GM12878 (cell line): ENCODE data around the gene EIF1AD. TPM values are rescaled to one million over a fixed set of nuclear protein-coding genes. Genes with fewer than 3 reads are reported as not detected.

Experiments used
- BACH1 ChIP-seq: fragments of 450-650 bp; IDR thresholded peaks from 2 replicates; pipeline ENCODE4 v1.6.1; 2017; ENCODE audit warnings: mild to moderate bottlenecking, borderline replicate concordance
- CHD2 ChIP-seq: IDR thresholded peaks from 2 replicates; pipeline ENCODE4 v1.6.1; 2011; ENCODE audit warnings: low read depth, low read length, improper control_type of control experiment, borderline replicate concordance
- CTCF ChIP-seq, 3 experiments: IDR thresholded peaks in 2 of 3; conservative IDR thresholded peaks in 1 of 3; 2 replicates each; pipeline ENCODE4 v1.5.1; 2011; ENCODE audit warnings: low read depth in 3 of 3, low read length in 3 of 3, mild to moderate bottlenecking in 3 of 3, control low read depth in 2 of 3, moderate library complexity in 2 of 3, inconsistent platforms in 1 of 3, mixed read lengths in 1 of 3; ENCODE audit not compliant: control insufficient read depth in 2 of 3, insufficient read depth in 1 of 3; ENCODE audit errors: extremely low read depth in 1 of 3
- ETV6 ChIP-seq, 2 experiments: fragments of 450-650 bp in 1 of 2; IDR thresholded peaks in 1 of 2; conservative IDR thresholded peaks in 1 of 2; 2 replicates each; pipeline ENCODE4 v1.6.1; 2014; ENCODE audit warnings: antibody characterized with exemption in 1 of 2, borderline replicate concordance in 1 of 2, low read depth in 1 of 2, mild to moderate bottlenecking in 1 of 2, moderate library complexity in 1 of 2
- HDGF ChIP-seq: fragments of 450-650 bp; IDR thresholded peaks from 2 replicates; pipeline ENCODE4 v1.6.1; 2016; ENCODE audit warnings: antibody characterized with exemption
- IRF5 ChIP-seq: fragments of 450-650 bp; IDR thresholded peaks from 2 replicates; pipeline ENCODE4 v1.6.1; 2017; ENCODE audit warnings: borderline replicate concordance
- RCOR1 ChIP-seq: conservative IDR thresholded peaks from 2 replicates; pipeline ENCODE4 v1.6.1; 2012; ENCODE audit warnings: low read depth, low read length, improper control_type of control experiment
- SUZ12 ChIP-seq: fragments of 200-600 bp; sonication (generic); IDR thresholded peaks from one replicate; pipeline ENCODE4 v1.6.1; 2018; ENCODE audit warnings: antibody characterized with exemption, mild to moderate bottlenecking; ENCODE audit not compliant: unreplicated experiment
- USF1 ChIP-seq: IDR thresholded peaks from 2 replicates; pipeline ENCODE4 v1.6.1; 2011; ENCODE audit warnings: borderline replicate concordance, low read depth, mild to moderate bottlenecking, moderate library complexity, mixed read lengths, low read length; ENCODE audit not compliant: insufficient read depth; ENCODE audit errors: extremely low read length
- WRNIP1 ChIP-seq: IDR thresholded peaks from 2 replicates; pipeline ENCODE4 v1.6.1; 2011; ENCODE audit warnings: low read depth, low read length, improper control_type of control experiment, borderline replicate concordance
- polyA plus RNA-seq, 11 experiments: library from polyadenylated mRNA; depleted of rRNA in 4 of 11; unstranded in 6 of 11; stranded (reverse) in 5 of 11; fragments of >200 nt; fragmentation: Nextera tagmentation in 4 of 11; fragmentation: Illumina TruSeq in 1 of 11; extraction: Ambion mirVana in 4 of 11; extraction: Trizol in 1 of 11; gene quantifications; 1 replicate in 1 of 11; 2 replicates in 10 of 11; pipeline versions ENCODE4 v1.2.1 to v1.2.3, GENCODE V29; 2011 to 2016; ENCODE audit warnings: inconsistent platforms in 2 of 11, missing spikeins in 2 of 11, low read depth in 1 of 11
- total RNA-seq, 4 experiments: library from RNA; depleted of rRNA in 3 of 4; stranded (reverse); fragments of >200 nt in 3 of 4; fragmentation: Illumina TruSeq in 1 of 4; extraction: Trizol in 1 of 4; gene quantifications; 2 replicates each; pipeline versions ENCODE4 v1.2.1 to v1.2.3, GENCODE V29; 2013 to 2021

EIF1AD gene
- total and polyA plus RNA-seq, 10 of the 15 experiments (the other 5 are each of a cell fraction or from before 2014, with no cell fraction given): 31.6 to 56.8 (median 39.5) TPM

- TF ChIP-seq USF1 (no peak), SUZ12 (no peak), CHD2 (no peak), IRF5 (no peak), ETV6 (conservative IDR thresholded peaks at IDR 0.05 in 1 of 2, IDR thresholded peaks at IDR 0.05 in 1 of 2; ENCODE audit: borderline replicate concordance in 1 of 2, low read depth in 1 of 2) (no peak), CTCF (IDR thresholded peaks at IDR 0.05 in 2 of 3, conservative IDR thresholded peaks at IDR 0.05 in 1 of 3; ENCODE audit: control insufficient read depth in 2 of 3, extremely low read depth in 1 of 3, insufficient read depth in 1 of 3, low read depth in 3 of 3, low read length in 3 of 3) (no peak), WRNIP1 (no peak), HDGF (no peak), RCOR1 (no peak), BACH1 (no peak)
- TF ChIP-seq, all 136 proteins: peak for 0
Observed at GRCh38 chr11:66008095-66008467, 6.1 kb upstream of the EIF1AD start (continued).
